HG03095 (cell line): ENCODE results near the gene ZNF22.

Experiments
- ATAC-seq: cut with Tn5 transposase; IDR thresholded peaks from one replicate; pipeline ENCODE4 v1.9.1; 2021; ENCODE audit warnings: moderate library complexity; ENCODE audit not compliant: unreplicated experiment

ZNF22 gene

GRCh38 chr10:45000752-45001380 is at the start of gene ZNF22:
TSS of gene ZNF22 (plus strand) at chr10:45000923. CDS start at chr10:45003369, 2,446 bp downstream.
- peak; percentile 75 for ATAC-seq

GRCh38 chr10:44951576-44952226 is 49.0 kb upstream of the ZNF22 start:
- no peak for ATAC-seq

- ATAC-seq, result no peak
Measured at GRCh38 chr10:44952779-44953231, 47.9 kb upstream of the ZNF22 start.

- ATAC-seq, result no peak
Measured at GRCh38 chr10:44954042-44954441, 46.7 kb upstream of the ZNF22 start.

- ATAC-seq, result no peak
Measured at GRCh38 chr10:44954962-44955361, 45.8 kb upstream of the ZNF22 start.

- ATAC-seq, result no peak
Measured at GRCh38 chr10:44955413-44956070, 45.2 kb upstream of the ZNF22 start.

GRCh38 chr10:44956226-44956625 is 44.5 kb upstream of the ZNF22 start:
- no peak for ATAC-seq

GRCh38 chr10:44956717-44957706 is 43.7 kb upstream of the ZNF22 start:
- no peak for ATAC-seq

GRCh38 chr10:44958196-44958897 is 42.4 kb upstream of the ZNF22 start:
- ATAC-seq, result no peak

GRCh38 chr10:44958898-44959246 is 41.9 kb upstream of the ZNF22 start:
- no peak for ATAC-seq

- ATAC-seq, result peak; percentile 95
Measured at GRCh38 chr10:44959247-44960087, 41.3 kb upstream of the ZNF22 start, which contains the start of gene RASSF4. TSS of gene RASSF4 (plus strand) at chr10:44959802. CDS start at chr10:44970203, 10,401 bp downstream.

- no peak for ATAC-seq
Measured at GRCh38 chr10:44960088-44960460, 40.6 kb upstream of the ZNF22 start.

- ATAC-seq, result no peak
Measured at GRCh38 chr10:44960482-44961229, 40.1 kb upstream of the ZNF22 start.

GRCh38 chr10:44961230-44961571 is 39.5 kb upstream of the ZNF22 start:
- ATAC-seq, result no peak

GRCh38 chr10:44961931-44962750 is 38.6 kb upstream of the ZNF22 start:
- no peak for ATAC-seq

GRCh38 chr10:44962870-44963738 is 37.6 kb upstream of the ZNF22 start:
- no peak for ATAC-seq
